Spleen (tissue), 7 donors: Measurements from ENCODE around the gene FAM153A.
"Not testable (repeated sequence)": the region's sequence is repeated elsewhere in the genome, so short reads cannot be mapped to it uniquely, and the experiment has no call there.

Experiments
- CTCF ChIP-seq, 11 experiments: fragments of 200-600 bp in 7 of 11; fragments of 450-650 bp in 4 of 11; sonication (generic) in 4 of 11; IDR thresholded peaks in 8 of 11; conservative IDR thresholded peaks in 3 of 11; 1 replicate in 7 of 11; 2 replicates in 4 of 11; pipeline versions ENCODE4 v1.4.0 to v1.8.0; 2016 to 2021; ENCODE audit warnings: antibody characterized with exemption in 11 of 11, inconsistent platforms in 4 of 11, mild to moderate bottlenecking in 1 of 11
- POLR2A ChIP-seq, 3 donors: fragments of 450-650 bp; IDR thresholded peaks; one replicate each; pipeline ENCODE4 v1.5.1; 2017; ENCODE audit warnings: antibody characterized with exemption in 3 of 3, mild to moderate bottlenecking in 1 of 3
- POLR2AphosphoS5 ChIP-seq, 3 donors: sonication (generic); formaldehyde crosslinking; IDR thresholded peaks; one replicate each; pipeline ENCODE4 v1.5.1; 2017; ENCODE audit warnings: antibody characterized with exemption in 3 of 3
- donor health status: DM: no; HTN: no; CAD: no; lungs with moderate emphysema.
- donor health status: DM: no; HTN: no; CAD: no.
- donor health status: DM: no; HTN: no; CAD: no.

DNA sequence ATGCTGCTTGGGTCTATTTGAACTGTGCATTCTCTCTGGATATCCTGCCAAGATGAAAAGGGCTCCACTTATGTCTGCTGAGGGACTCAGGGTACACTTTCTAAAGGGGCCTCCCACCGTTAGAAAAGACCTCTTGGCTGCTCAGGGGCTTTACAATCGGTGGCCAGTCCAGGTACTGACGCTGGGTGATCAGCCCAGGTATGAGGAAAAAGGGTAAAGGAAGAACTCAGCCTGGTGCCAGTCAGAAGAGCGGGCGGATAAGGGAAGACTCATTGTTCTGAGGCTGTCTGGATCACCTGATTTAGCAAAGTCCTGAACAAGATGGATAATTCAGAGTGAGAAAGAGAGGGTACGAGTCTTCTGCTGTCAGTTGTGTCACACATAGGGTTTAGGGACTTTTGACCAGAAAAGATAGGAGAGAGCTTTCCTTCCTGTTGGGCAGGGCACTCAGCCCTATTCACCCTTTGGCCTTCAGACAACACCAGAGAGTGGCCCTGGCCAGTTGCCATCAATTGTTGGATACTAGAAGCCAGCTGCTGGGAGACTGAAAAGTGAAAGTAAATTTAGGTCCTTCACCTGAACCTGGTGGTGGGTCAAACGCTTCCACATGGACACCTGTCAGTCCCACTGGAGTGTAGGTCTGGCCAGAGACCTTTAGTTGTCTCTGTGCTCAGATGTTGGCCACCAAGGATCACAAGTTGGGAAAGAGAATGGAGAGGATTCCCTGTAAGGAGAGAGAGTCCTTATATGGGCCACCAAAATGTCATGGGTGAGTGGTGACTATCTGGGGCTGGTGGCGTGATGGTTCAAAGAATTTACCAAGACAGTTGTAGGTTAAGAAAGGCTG, 88.8 kb downstream of the FAM153A start:
- TF ChIP-seq CTCF (IDR thresholded peaks at IDR 0.05 in 8 of 11, conservative IDR thresholded peaks at IDR 0.05 in 3 of 11); POLR2AphosphoS5 (IDR thresholded peaks at IDR 0.05); POLR2A (IDR thresholded peaks at IDR 0.05): not testable (repeated sequence)
